IgD-negative memory B cell (primary cell): ENCODE data around the gene ZNF625. TPM values are rescaled to one million over a fixed set of nuclear protein-coding genes. Genes with fewer than 3 reads are reported as not detected.
"Not testable (repeated sequence)": the region's sequence is repeated elsewhere in the genome, so short reads cannot be mapped to it uniquely, and the experiment has no call there.

Experiments
- H3K27ac Mint-ChIP-seq, 3 donors: one replicate each; pipeline ENCODE4 v1.8.0; 2020 to 2022; ENCODE audit warnings: mild to moderate bottlenecking in 3 of 3, mixed read lengths in 3 of 3, moderate library complexity in 1 of 3
- H3K27me3 Mint-ChIP-seq: one replicate; pipeline ENCODE4 v1.8.0; 2021; ENCODE audit warnings: mixed read lengths
- H3K36me3 Mint-ChIP-seq: one replicate; pipeline ENCODE4 v1.8.0; 2020; ENCODE audit warnings: mild to moderate bottlenecking, mixed read lengths
- H3K4me1 Mint-ChIP-seq, 3 donors: one replicate each; pipeline ENCODE4 v1.8.0; 2020 to 2022; ENCODE audit warnings: mixed read lengths in 3 of 3, mild to moderate bottlenecking in 1 of 3
- H3K4me3 Mint-ChIP-seq, 4 donors: one replicate each; pipeline ENCODE4 v1.8.0; 2020 to 2022; ENCODE audit warnings: mild to moderate bottlenecking in 4 of 4, mixed read lengths in 4 of 4, moderate library complexity in 3 of 4
- H3K9me3 Mint-ChIP-seq, 3 donors: one replicate each; pipeline ENCODE4 v1.8.0; 2020 to 2021; ENCODE audit warnings: mixed read lengths in 3 of 3, mild to moderate bottlenecking in 1 of 3
- polyA plus RNA-seq: library from polyadenylated mRNA; unstranded; fragments of 300-500 nt; fragmentation: Illumina TruSeq; gene quantifications from one replicate; pipeline ENCODE4 v1.2.3, GENCODE V29; 2021

ZNF625 gene
- polyA plus RNA-seq, 1 donor from 2014 or later: 1.1 TPM

DNA sequence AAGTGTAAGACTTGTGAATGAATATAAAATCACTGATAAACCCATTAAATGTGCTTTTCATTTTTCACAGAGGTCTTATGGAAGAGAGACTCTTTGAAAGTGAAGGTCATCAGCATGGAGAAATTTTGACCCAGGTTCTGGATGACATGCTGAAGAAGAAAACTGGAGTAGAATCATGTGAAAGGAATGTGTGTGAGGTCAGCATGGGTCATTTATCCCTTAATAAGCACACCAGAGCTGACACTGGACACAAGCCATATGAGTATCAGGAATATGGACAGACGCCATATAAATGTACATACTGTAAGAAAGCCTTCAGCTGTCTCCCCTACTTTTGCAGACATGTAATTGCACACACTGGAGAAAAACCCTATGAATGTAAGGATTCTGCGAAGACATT is 45.4 kb downstream of the ZNF625 start:
- H3K27me3 Mint-ChIP-seq: no peaks in the 10 kb centered on the region
- H3K4me3 Mint-ChIP-seq: no peak overlapping the region
- peaks cover 4% of the 10 kb centered on the region for H3K36me3 Mint-ChIP-seq
- peaks cover 2 to 31% (median 8%) of the 10 kb centered on the region in 3 donors for H3K9me3 Mint-ChIP-seq
- no peak overlapping the region for H3K27ac Mint-ChIP-seq
- no peaks in the 10 kb centered on the region for H3K4me1 Mint-ChIP-seq

DNA sequence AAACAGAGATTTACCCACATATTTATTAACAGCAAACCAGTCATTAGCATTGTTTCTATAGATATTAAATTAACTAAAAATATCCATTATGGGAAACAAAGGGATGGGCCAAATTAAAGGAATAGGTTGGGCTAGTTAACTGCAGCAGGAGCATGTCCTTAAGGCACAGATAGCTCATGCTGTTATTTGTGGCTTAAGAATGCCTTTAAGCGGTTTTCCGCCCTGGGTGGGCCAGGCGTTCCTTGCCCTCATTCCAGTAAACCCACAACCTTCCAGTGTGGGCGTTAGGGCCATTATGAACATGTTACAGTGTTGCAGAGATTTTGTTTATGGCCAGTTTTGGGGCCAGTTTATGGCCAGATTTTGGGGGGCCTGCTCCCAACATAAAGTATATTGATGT is 52.6 kb downstream of the ZNF625 start:
- not testable (repeated sequence) for H3K9me3 Mint-ChIP-seq, H3K36me3 Mint-ChIP-seq, H3K4me1 Mint-ChIP-seq, H3K4me3 Mint-ChIP-seq, H3K27me3 Mint-ChIP-seq, H3K27ac Mint-ChIP-seq

DNA sequence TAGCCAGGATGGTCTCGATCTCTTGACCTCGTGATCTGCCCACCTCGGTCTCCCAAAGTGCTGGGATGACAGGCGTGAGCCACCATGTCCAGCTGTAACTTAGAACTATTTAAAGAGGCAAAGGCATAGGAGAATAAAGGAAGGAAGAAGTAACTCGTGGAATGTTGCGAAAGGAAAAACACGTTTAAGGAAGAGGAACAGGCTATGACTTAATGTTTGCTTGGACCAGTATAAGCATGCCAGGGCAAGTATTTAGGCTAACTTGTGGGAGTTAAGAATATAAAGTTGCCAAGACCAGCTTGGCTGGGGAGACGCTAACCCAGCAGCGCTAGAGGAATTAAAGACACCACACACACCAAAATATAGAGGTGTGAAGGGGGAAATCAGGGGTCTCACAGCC is 58.5 kb downstream of the ZNF625 start:
- Mint-ChIP-seq H3K36me3 (peaks cover 8% of the 10 kb centered on the region), H3K4me1 (peaks cover 0 to 2% (median 2%) of the 10 kb centered on the region in 3 donors), H3K27ac (no peak overlapping the region), H3K4me3 (no peak overlapping the region), H3K9me3 (peaks cover 4 to 8% (median 5%) of the 10 kb centered on the region in 3 donors), H3K27me3 (peaks cover 6% of the 10 kb centered on the region)

DNA sequence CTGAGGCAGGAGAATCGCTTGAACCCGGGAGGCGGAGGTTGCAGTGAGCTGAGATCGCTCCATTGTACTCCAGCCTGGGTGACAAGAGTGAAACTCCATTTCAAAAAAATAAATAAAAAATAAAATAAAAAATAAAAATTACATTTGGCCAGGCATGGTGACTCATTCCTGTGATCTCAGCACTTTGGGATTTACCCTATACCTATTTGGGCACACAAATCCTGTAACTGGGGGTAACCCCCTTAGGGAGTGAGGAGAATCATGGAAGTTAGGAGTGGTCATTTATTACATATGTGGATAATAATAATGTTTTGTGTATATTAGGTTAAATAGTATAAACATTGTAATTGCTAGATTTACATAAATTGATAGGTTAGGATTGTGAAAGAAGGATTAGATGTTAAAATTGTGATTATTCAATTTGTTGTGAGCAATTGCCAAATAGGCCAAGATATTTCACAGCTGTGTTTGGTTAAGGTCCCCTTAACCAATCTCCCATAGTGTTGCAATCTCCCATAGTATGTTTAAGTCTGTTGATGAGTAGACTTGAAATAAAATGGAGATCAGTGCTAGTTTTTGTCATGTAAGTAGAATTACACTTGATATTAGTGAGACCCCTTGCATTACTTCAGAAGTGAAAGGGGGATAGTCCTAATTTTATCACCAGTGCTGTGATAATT is 61.3 kb downstream of the ZNF625 start:
- Mint-ChIP-seq H3K36me3 (peaks cover 13% of the 10 kb centered on the region), H3K9me3 (peaks cover 4 to 8% (median 6%) of the 10 kb centered on the region in 3 donors)

More for the DNA sequence above, 61.3 kb downstream of the ZNF625 start:
- Mint-ChIP-seq H3K4me1 (peaks cover 5 to 15% (median 8%) of the 10 kb centered on the region in 3 donors), H3K27ac (no peak overlapping the region), H3K4me3 (no peak overlapping the region), H3K27me3 (peaks cover 8% of the 10 kb centered on the region)

Other genes with a start within 250 kb of the ZNF625 start
- gene ZNF700, start 231.6 kb downstream of the ZNF625 start, polyA plus RNA-seq: 3.9 TPM
- gene ZNF763, start 191.7 kb downstream of the ZNF625 start, polyA plus RNA-seq: 2.4 TPM
- 2.8 TPM for gene ZNF433, start 121.1 kb downstream of the ZNF625 start, polyA plus RNA-seq
- not detected for gene ZNF878, start 103.8 kb downstream of the ZNF625 start, polyA plus RNA-seq
- gene ZNF844, start 92.0 kb downstream of the ZNF625 start, polyA plus RNA-seq: 8.8 TPM
- gene ZNF20, start 16.4 kb downstream of the ZNF625 start, polyA plus RNA-seq: 1.9 TPM
- 21.9 TPM for gene ZNF136, start 6.4 kb upstream of the ZNF625 start, polyA plus RNA-seq
- gene ZNF44, start 138.1 kb upstream of the ZNF625 start, polyA plus RNA-seq: 18.9 TPM
- 3.7 TPM for gene ZNF563, start 176.9 kb upstream of the ZNF625 start, polyA plus RNA-seq
- 2.3 TPM for gene ZNF442, start 208.9 kb upstream of the ZNF625 start, polyA plus RNA-seq
- gene ZNF799, start 244.5 kb upstream of the ZNF625 start, polyA plus RNA-seq: 10.2 TPM